Measurements from ENCODE around the gene LTN1. TPM values are rescaled to one million over a fixed set of nuclear protein-coding genes. Genes with fewer than 3 reads are reported as not detected.

Gene LTN1
- total RNA-seq, 1 donor from 2014 or later = 28.9 TPM

- H3K27ac ChIP-seq (ENCODE audit: low read depth, low read length) = no peak overlapping the region
- no peak overlapping the region for H3K4me3 Mint-ChIP-seq (ENCODE audit: unreplicated experiment)
- FAIRE-seq = no peak
- no peaks in the 10 kb centered on the region for H3K27me3 Mint-ChIP-seq (ENCODE audit: low read depth, unreplicated experiment)
- peaks cover 44% of the 10 kb centered on the region for H3K36me3 ChIP-seq (ENCODE audit: insufficient read depth, low read length)
- H3K27ac Mint-ChIP-seq (ENCODE audit: unreplicated experiment) = no peak overlapping the region
- H3K36me3 Mint-ChIP-seq (ENCODE audit: low read depth, unreplicated experiment) = peaks cover 7% of the 10 kb centered on the region
- TF ChIP-seq CTCF (IDR thresholded peaks at IDR 0.05; ENCODE audit: insufficient read depth, low read depth, low read length) (no peak), EZH2 (IDR thresholded peaks at IDR 0.05; ENCODE audit: insufficient read depth, low read length) (no peak)
- no peak overlapping the region for H2AFZ ChIP-seq (ENCODE audit: low read depth, low read length)
- H3K4me1 ChIP-seq (ENCODE audit: insufficient read depth, low read length) = peaks cover 12% of the 10 kb centered on the region
- H3K4me3 ChIP-seq (ENCODE audit: insufficient read depth, low read depth, low read length) = no peak overlapping the region
- no peak for DNase-seq (ENCODE audit: low read depth)
- no peaks in the 10 kb centered on the region for H4K20me1 ChIP-seq (ENCODE audit: insufficient read depth, low read length)
- H3K4me1 Mint-ChIP-seq (ENCODE audit: low read depth, unreplicated experiment) = peaks cover 9% of the 10 kb centered on the region
- no peaks in the 10 kb centered on the region for H3K79me2 ChIP-seq (ENCODE audit: insufficient read depth, low read length)
- H3K9me3 ChIP-seq (ENCODE audit: insufficient read depth, low read depth, low read length) = no peaks in the 10 kb centered on the region
- H3K9me3 Mint-ChIP-seq (ENCODE audit: unreplicated experiment) = no peaks in the 10 kb centered on the region
- no peaks in the 10 kb centered on the region for H3K27me3 ChIP-seq (ENCODE audit: insufficient read depth, low read length)
- no peak overlapping the region for H3K4me2 ChIP-seq (ENCODE audit: low read length)
- no peak overlapping the region for H3K9ac ChIP-seq (ENCODE audit: low read length)
These were observed 28.8 kb downstream of the LTN1 start for GRCh38 chr21:28963831-28964230.

- no peak overlapping the region for H3K27ac Mint-ChIP-seq (ENCODE audit: unreplicated experiment)
- H3K4me1 Mint-ChIP-seq (ENCODE audit: low read depth, unreplicated experiment) = peaks cover 10% of the 10 kb centered on the region
These were observed 30.2 kb downstream of the LTN1 start for GRCh38 chr21:28962465-28962864.

More at GRCh38 chr21:28962465-28962864, 30.2 kb downstream of the LTN1 start:
- H3K27me3 Mint-ChIP-seq (ENCODE audit: low read depth, unreplicated experiment) = no peaks in the 10 kb centered on the region
- TF ChIP-seq EZH2 (IDR thresholded peaks at IDR 0.05; ENCODE audit: insufficient read depth, low read length) = no peak
- TF ChIP-seq CTCF (IDR thresholded peaks at IDR 0.05; ENCODE audit: insufficient read depth, low read depth, low read length) = no peak
- Histone ChIP-seq H3K27ac (ENCODE audit: low read depth, low read length) (no peak overlapping the region), H3K9me3 (ENCODE audit: insufficient read depth, low read depth, low read length) (no peaks in the 10 kb centered on the region), H4K20me1 (ENCODE audit: insufficient read depth, low read length) (no peaks in the 10 kb centered on the region), H3K27me3 (ENCODE audit: insufficient read depth, low read length) (no peaks in the 10 kb centered on the region), H3K36me3 (ENCODE audit: insufficient read depth, low read length) (peaks cover 51% of the 10 kb centered on the region), H3K9ac (ENCODE audit: low read length) (no peak overlapping the region), H3K79me2 (ENCODE audit: insufficient read depth, low read length) (no peaks in the 10 kb centered on the region), H2AFZ (ENCODE audit: low read depth, low read length) (no peak overlapping the region), H3K4me3 (ENCODE audit: insufficient read depth, low read depth, low read length) (no peak overlapping the region), H3K4me2 (ENCODE audit: low read length) (no peak overlapping the region), H3K4me1 (ENCODE audit: insufficient read depth, low read length) (peaks cover 12% of the 10 kb centered on the region)
- DNase-seq (ENCODE audit: low read depth) = no peak
- no peaks in the 10 kb centered on the region for H3K9me3 Mint-ChIP-seq (ENCODE audit: unreplicated experiment)
- H3K4me3 Mint-ChIP-seq (ENCODE audit: unreplicated experiment) = no peak overlapping the region
- FAIRE-seq = no peak
- H3K36me3 Mint-ChIP-seq (ENCODE audit: low read depth, unreplicated experiment) = peaks cover 7% of the 10 kb centered on the region

Measured in astrocyte (in vitro differentiated cells and primary cell).